ENCODE measurements around the gene SCEL.

Gene SCEL

GRCh38 chr13:77687799-77688198, 152.3 kb downstream of the SCEL start:
- DNase-seq: no peak

- no peak for DNase-seq
Measured at GRCh38 chr13:77691871-77692270, 156.4 kb downstream of the SCEL start.

- no peak for DNase-seq
Measured at GRCh38 chr13:77692746-77693448, 157.4 kb downstream of the SCEL start.

GRCh38 chr13:77693449-77693940, 158.0 kb downstream of the SCEL start:
- DNase-seq: no peak

Measured in CD4-positive, alpha-beta T cell treated with Interleukin-15 for 1 hour (primary cell).